ENCODE data around the gene RNF14. TPM values are rescaled to one million over a fixed set of nuclear protein-coding genes. Genes with fewer than 3 reads are reported as not detected.

The RNF14 gene
- polyA plus RNA-seq, 5 donors, result 43.5 to 50.3 (median 49.4) TPM

DNA sequence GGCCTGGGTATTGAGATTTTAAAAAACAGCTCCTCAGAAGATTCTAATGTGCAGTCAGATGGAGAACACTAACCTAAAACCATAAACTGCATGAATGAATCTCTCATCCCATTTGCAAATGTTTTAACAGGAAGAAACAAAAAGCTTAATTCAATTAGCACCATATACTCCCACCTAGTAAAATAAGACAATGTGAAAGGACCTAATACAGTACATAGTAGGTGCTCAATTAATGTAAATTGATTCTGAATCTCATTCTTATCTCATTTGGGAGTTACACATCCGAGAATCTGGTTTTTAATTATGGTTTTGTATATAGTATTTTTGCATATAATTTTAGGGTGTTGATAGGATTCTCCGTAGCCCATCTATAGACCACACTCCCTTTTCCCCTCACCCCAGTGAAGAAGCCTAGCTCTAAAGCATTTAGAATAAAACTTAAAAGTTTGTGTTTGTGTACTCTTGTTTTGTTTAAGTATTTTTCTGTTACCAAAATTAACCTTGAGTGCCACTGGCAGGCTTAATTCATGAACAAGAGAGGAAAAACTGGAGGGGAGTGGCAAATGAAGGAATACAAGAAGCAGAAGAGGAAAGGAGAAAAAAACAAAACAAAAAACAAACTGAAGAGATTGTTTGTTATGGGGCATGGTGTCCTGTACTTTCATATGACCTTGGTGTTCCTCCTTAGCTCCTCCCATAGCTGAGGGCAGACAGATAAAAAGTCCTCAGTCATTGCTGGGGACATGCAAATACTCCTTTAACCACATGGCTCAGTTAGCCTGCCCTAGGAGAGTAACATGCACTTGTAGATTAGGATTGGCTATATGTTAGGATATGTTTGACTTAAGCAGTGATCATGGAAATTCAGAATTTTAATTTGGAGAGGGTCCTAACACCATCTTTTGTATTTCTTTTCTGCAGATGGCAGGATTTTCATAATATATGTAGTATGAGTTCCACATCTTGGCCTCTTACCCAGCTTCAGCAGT, 1.2 kb downstream of the RNF14 start:
- DNase-seq, result no peak

DNA sequence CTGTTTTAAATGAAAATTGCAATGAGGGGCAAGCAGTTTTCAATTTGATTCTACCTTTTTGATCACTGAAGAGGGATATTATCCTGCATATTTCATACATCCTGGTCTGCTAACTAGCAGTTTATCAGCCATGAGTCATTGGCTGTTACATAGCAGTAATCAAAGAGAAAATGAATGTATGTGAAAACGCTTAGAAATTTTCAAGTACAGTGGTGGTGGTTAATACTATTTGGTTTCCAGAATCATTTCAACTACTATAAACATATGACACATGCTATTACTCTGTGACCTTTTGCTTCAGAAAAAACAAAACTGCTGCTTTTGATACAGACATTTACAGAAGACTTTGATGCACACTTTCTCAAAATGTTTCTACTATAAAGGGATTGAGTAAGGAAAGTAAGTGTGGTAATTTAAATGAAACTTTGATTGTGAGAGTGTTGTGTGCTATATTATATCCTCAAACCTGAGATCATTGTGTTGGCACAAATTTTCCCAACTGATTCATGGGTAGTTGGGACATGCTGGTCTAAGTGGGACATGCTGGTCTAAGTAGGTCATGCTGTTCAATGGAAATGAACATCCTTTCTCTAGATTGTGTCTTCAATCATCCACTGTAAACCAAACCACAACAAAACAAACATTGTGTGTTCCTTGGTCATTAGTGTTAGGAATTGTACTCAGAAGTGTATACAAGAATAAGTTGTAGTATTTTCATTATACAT, 5.1 kb downstream of the RNF14 start:
- no peak for DNase-seq

DNA sequence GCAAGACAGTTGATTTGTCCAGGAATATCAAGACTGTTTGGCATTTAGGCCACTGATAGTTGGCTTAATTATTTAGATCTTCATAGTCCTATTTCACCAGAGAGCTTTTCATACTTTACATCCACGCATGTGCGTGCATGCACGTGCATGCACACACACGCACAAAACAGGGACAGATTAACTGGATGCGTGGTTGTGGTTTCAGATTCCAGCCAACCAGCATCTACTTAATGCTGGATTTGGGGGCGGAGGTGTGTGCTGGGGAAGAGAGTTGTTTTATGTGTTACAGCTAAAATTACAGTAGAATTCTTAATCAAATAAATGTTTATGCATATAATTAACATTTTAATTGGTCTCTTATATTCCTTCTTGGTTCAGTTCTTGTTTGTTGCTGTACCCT, 7.3 kb downstream of the RNF14 start:
- DNase-seq, result no peak

DNA sequence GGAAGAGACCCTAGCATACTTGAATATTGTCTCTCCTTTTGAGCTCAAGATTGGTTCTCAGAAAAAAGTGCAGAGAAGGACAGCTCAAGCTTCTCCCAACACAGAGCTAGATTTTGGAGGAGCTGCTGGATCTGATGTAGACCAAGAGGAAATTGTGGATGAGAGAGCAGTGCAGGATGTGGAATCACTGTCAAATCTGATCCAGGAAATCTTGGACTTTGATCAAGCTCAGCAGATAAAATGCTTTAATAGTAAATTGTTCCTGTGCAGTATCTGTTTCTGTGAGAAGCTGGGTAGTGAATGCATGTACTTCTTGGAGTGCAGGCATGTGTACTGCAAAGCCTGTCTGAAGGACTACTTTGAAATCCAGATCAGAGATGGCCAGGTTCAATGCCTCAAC, 9.5 kb downstream of the RNF14 start:
- no peak for DNase-seq

DNA sequence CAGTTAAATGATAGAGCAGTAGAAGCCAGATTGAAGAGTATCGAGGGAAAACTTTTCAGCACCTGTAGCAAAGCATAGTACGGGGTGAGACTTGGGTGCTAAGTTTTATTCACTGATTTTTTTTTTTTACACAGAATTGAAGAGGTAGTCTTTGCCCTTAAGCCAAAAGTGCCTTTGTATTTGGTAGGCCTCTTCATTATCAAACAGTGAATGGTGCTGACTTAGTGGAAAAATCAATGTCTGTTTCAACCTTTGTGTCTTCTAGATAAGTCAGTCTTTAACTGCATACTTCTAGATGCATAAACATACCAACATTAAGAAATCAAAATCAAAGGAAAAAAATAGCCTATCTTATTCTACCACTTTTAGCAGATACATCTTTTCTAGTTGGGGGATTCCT, 13.7 kb downstream of the RNF14 start:
- DNase-seq, result no peak

DNA sequence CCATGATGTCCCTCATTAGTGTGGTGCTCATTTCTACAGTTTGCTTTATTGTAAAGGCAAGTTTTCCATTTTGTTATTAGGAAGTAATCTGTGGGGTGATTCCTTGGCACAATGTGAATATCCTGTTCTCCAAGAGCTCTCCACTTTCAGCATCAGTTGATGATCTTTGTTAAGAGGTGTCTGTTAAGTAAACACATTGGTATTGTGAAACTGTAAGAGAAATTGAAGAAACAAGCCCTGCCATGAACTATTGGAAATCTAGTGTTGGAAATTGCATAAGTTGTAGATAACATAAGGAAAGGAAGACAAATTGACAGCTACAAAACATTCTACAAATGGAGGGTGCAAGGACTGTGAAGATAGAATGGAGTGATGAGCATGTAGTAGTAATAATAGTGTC, 17.2 kb downstream of the RNF14 start:
- no peak for DNase-seq

DNA sequence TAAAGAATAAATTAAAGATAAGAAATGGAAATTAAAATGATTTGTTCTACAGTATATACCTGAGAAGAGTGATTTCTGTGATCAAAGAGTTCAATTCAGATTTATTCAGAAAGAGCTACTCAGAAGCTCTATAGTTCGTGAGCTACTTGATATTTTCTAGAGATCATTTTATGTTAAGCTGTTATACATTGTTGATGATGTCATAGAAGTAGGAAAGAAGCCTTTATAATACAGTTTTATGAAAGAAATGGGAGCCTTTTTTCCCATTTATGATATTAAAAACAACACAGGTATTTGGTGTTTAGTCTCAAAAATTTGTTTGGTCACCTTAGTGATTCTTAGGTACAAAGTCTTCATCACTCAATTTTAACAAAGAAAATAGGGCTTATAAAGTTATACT, 20.8 kb downstream of the RNF14 start:
- no peak for DNase-seq

DNA sequence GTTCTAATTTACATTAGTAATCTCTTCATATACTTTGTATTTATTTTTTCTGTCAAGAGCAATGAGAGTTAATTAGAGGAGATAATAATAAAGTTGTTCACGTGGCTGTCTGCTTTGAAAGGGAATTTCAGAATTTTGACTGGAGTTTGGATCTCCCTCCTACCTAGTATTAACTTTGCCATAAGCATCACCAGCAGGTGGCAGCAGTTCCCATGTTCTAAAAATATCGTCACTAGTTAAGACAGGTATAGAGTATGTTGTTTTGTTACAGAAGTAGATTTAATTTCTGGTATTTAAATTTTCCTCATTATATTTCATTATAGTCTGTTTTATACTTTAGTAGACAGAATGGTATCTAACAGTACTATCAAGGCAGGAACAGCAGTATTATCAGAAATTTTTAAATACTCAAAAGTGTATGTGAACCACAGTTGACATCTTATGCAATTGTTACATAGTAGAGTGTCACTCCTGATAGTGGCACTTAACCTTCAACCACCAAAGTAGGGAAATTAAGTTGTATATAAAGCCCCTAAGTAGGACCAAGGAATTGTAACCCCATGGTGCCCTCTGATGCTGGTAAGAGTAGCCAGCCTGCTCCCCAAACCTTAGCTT, 23.6 kb downstream of the RNF14 start:
- DNase-seq, result peak; percentile 39 to 61

DNA sequence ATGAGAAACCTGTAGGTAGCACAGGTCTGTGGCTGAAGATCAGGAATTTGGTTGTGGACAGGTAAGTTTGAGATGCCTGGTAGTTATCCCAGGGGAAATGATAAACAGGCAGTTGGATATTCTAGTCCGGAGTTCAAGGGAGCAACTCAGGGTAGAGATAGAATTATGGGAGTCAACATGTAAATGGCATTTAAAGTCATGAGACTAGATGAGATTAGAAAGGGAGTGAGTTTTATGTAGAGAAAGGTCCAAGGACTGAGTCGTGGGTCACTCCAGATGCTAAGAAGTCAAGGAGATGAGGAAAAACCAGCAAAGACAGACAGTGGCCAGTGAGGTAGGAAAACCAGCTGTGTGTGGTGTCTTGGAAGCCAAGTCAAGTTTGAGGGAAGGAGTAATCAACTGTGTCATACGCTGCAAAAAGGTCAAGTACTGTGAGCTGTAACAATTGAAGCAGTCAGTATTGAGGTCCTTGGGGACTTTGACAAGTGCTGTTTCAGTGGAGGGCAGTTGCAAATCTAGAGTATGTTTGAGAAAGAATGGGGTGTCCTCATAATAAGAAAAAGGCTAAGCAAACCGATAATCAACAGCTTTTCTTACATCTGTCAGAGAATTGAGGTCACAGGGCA, 25.7 kb downstream of the RNF14 start:
- no peak for DNase-seq

DNA sequence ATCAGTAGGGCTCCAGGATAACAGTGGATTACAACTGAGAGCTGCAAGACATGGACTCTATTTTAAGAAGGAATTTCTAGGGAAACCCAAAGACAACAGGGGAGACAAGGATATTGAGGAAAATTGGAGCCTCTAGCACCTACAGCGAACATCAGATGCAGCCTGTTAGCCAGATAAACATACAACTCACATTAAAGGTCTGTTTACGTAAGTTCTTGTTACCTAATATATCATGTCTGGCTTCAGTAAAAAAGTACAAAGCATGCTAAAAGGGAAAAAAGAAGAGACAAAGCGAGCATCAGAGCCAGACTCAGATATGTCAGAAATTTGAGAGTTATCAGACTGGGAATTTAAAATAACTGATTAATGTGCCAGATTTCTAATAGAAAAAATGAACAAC, 26.8 kb downstream of the RNF14 start:
- no peak for DNase-seq

DNA sequence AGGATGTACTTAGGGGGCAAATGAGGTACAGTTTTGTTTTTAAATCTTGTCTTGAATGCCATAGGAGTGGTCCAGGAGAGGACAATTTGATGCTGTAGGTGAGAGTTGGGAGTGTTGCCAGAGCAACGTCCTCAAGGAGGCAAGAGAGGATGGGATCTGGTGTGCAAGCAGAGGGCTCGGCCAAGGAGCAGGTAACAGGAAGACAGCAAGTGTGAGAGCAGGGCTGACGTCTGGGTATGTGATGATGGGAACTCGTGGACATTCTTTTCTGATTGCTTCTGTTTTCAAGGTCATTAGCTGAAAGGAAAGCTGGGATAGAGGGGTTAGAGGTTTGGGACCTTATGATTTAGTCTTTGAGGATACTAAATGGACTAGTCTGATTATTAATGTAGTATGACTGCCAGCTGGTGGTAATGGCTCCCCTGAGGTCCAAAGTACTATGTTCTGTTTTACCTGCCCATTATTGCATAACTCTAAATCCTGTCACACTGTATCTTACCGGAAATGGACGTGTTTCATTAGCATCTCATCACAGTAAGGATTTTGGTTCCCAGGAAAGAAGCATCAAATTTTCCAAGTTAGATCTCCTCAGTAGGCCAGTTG, 28.6 kb downstream of the RNF14 start:
- no peak for DNase-seq

DNA sequence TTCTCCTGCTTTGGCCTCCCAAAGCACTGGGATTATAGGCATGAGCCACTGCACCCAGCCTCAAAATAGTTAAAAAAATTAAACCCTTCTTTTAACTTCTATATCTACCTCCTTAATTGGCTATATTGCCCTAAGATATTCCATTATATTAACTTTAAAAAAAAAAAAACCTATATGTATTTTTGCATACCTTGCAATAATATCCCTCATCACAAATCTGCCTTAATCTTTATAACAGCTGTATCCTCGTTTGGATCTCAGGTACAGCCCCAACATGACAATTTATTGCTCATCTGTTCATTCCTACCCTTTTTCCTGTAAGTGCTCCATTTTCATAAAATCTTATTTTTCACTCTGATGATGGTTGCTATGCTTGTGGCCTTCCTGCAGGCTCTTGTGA, 31.3 kb downstream of the RNF14 start:
- DNase-seq, result no peak

DNA sequence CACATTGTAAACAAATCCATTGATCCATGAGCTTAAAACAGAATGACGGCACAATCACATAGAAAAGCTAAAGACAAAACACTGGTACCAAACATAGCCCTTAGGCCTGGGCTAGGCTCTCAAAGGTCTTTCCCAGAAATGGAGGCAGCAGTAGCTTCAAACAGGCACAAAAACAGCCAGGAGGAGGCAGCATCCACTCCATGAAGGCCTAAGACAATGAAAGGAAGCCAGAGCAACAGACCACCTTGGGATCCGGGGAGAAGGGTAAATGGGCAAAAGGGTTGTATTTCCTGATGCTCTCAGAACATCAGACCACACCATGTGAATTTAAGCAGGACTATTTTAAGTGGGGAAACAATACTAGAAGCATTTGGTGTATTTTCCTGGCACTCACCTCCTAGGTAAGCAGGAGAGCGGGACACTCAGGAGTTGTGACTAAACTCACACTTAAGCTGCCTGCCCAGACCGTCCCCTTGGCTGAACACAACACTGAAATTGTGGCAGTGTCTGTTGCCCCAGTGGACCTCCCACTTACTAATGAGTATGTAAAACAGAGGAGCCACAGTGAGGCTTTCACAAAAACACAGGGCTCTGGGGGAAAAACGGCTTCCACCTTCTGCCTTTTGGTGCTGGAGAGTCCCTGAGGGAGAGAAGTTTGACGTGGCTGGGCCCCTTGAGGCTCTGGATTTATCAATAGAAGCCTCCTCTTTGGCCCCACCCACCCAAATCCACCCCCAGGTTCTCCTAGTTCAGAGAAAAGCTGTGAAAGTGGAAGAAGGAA, 32.0 kb downstream of the RNF14 start:
- no peak for DNase-seq

DNA sequence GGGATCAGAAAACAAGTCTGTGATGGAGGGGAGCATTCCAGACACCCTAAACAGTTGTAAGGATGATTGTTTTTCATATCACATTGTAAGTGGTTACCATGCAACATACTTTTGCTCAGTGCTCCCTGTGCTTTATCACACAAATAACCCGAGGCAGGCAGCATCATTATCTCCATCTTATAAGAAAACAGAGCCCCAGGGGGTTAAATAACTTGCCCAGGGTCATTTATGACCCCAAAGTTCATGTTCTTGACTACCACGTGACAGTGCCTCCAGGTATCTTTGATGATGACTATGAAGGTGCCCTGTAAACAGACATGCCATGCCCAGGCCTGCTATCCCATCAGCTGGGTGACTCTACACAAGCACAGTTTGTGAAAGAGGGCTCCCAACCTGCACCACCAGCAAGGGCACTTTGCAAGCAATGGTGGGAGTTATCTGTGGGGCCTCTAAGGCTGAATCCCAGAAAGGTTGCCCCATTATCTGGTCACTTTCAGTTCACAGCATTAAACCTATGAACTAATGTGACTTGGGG, 34.4 kb downstream of the RNF14 start:
- no peak for DNase-seq

DNA sequence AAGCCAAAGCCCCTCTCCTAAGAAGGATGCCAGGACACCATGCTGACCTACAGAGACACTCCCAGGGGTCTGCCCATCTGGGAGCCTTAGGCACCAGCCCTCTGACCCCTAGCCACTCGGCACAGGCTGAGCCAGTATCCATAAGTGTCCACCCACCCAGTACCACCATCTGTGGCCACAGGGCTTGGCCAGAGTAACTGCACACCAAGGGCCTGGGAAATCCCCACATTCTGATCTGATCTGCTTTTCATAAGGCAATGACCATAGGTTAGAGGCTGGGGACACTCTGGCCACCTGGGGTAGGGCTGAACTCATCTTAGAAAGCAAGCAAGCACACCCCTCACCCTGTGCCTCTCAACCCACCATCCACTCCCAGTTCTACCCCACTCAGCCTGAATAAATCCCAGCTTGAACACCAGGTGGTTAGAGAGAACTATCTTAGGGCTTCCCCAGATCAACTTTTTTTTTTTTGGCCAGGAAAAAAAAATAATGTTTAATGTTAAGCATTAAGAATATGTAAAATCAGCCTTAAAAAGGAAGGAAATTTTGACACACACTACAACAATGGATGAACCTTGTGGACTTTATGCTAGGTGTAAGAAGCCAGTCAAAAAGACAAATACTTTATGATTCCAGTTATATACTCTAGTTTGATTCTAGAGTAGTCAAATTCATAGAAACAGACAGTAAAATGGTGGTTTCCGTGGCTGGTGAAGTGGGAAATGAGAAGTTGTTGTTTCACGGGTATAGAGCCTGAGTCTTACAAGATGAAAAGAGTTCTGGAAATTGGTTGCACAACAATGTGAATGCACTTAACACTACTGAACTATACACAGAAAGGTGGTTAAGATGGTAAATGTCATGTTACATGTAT, 37.7 kb downstream of the RNF14 start:
- DNase-seq, result no peak

DNA sequence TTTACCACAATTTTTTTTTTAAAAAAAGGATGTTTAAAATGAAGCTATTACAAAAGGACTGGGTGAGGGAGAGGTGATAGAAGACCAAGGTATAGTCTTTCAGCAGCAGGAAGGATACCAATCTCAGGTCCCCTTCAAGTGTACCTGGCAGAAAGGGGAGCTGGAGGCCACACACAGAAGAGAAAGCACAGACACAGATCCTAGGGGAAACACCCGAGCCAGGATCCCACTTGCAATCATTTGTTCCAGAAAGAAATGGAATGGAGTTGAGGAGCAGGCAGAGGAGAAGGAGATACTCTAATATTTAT, 38.3 kb downstream of the RNF14 start:
- no peak for DNase-seq

DNA sequence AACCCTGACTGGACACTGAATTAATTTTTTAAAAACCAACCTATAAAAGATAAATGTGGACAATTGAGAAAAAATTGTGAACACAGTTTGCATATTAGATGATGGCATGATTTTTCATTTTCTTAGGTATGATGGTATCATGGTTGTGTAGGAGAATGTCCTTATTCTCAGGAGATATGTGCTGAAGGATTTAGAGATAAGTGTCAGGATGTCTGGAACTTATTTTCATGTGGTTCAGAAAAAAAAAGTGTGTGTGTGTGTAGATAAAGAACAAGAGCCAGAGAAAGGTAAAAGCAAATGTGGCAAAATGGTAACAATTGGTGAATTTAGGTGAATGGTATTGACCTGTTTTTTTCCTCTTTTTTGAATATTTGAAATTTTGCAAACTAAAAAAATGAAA, 39.9 kb downstream of the RNF14 start:
- no peak for DNase-seq

DNA sequence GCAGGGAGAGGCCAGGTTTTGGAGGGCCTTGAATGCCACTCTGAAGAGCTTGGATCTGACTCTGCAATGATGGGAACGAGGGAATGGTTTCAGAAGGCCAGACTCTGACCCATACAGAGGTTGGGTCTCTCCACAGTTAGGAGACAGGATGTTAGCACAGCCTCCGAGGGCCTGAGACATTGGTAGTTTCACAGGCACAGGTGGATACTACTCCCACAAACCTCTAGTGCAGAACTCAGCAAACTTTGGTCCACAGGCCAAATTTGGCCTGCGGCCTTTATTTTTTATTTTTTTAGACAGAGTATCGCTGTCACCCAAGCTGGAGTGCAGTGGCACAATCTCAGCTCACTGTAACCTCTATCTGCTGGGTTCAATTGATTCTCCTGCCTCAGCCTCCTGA, 41.0 kb downstream of the RNF14 start:
- DNase-seq, result no peak

DNA sequence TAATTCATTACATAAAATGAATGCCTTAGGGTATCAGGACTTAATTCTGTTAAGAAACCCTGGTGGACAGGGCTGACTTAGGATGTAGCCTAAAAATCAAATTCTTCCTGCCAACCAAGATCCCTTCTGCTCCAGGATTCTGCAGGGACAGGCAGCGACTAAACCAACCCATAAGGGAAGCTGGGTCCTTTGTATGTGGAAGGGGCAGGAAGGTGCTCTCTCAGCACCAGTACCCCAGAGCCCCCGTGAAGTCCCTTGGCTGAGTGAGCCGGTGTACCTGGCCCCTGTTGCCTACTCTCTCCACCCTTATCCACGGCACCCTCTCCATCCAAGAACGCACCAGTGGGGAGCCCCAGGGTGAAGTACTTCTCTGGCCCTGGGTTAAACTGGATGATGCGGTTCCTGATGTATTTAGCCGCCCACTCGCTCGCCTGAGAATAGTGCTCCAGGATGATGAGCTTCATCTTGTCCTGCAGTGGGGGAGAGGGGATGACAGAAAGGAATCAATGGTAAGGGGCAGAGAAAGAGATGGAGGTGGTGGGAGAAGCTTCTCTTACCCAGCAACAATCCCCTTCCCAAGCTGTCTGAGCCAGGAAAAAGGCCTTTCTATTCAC, 42.8 kb downstream of the RNF14 start:
- DNase-seq, result no peak
